HCT116 (cell line): ENCODE results near the gene PDE4D. TPM values are rescaled to one million over a fixed set of nuclear protein-coding genes. Genes with fewer than 3 reads are reported as not detected.
"Not testable (repeated sequence)": the region's sequence is repeated elsewhere in the genome, so short reads cannot be mapped to it uniquely, and the experiment has no call there.

Source experiments
- ATAC-seq: fragments of 200-7000 bp; cut with Tn5 transposase; 2 replicates; pipeline ENCODE4 v1.9.1; 2020; ENCODE audit warnings: mild to moderate bottlenecking, moderate library complexity
- BruUV-seq: library from RNA; stranded (reverse); fragments of 400-500 nt; replicated peaks from 2 replicates; lab custom pipeline; 2021; lab: Mats Ljungman, UMichigan
- CTCF ChIA-PET: fragments of 300-600 bp; sonication (Branson Sonifier 250); formaldehyde crosslinking; loops from one replicate; lab custom pipeline; 2021; ENCODE audit warnings: antibody characterized with exemption; lab: Charles Lee
- POLR2A ChIA-PET: fragments of 300-600, 350-600 bp; sonication (Branson Sonifier 250); formaldehyde crosslinking; loops from one replicate; lab custom pipeline; 2021; ENCODE audit warnings: antibody characterized with exemption; lab: Charles Lee
- RAD21 ChIA-PET, 2 experiments: fragments of 300-600 bp; sonication (Branson Sonifier 250); formaldehyde crosslinking; loops; one replicate each; lab custom pipeline; 2023; ENCODE audit warnings: low total read pairs in 2 of 2; ENCODE audit not compliant: uncharacterized antibody in 2 of 2, unreplicated experiment in 2 of 2, low non-redundant PET in 1 of 2; lab: Charles Lee
- DNase-seq: peaks from one replicate; pipeline ENCODE4 v3.0.0-alpha.2; 2010; ENCODE audit warnings: low read depth, low spot score
- H2AFZ ChIP-seq: fragments of 200-600 bp; shearing (Covaris generic), sonication (generic); 2 replicates; pipeline ENCODE4 v1.6.1; 2017; ENCODE audit warnings: low read depth, mixed run types, mixed read lengths, antibody characterized with exemption, low read length; ENCODE audit not compliant: poor library complexity, severe bottlenecking
- H3K27ac ChIP-seq: 2 replicates; pipeline ENCODE4 v1.5.1; 2012; ENCODE audit warnings: low read depth, low read length
- H3K27me3 ChIP-seq: fragments of 200-600 bp; sonication (generic); 2 replicates; pipeline ENCODE4 v1.6.1; 2016; ENCODE audit warnings: mixed run types, low read length, mixed read lengths; ENCODE audit not compliant: insufficient read depth
- H3K36me3 ChIP-seq, 2 experiments: fragments of 200-500 bp in 1 of 2; fragments of 200-600 bp in 1 of 2; sonication (Bioruptor generic) in 1 of 2; sonication (generic) in 1 of 2; 2 replicates each; pipeline versions ENCODE4 v1.5.1 to v1.6.1; 2014 to 2016; ENCODE audit warnings: low read length in 2 of 2, inconsistent platforms in 1 of 2, mixed read lengths in 1 of 2, mixed run types in 1 of 2; ENCODE audit not compliant: insufficient read depth in 2 of 2, control insufficient read depth in 1 of 2
- H3K4me1 ChIP-seq, 2 experiments: fragments of 200-600 bp in 1 of 2; sonication (generic) in 1 of 2; 2 replicates each; pipeline versions ENCODE4 v1.5.1 to v1.6.1; 2012 to 2017; ENCODE audit warnings: low read length in 2 of 2, inconsistent platforms in 1 of 2, mild to moderate bottlenecking in 1 of 2, mixed read lengths in 1 of 2, mixed run types in 1 of 2, moderate library complexity in 1 of 2; ENCODE audit not compliant: insufficient read depth in 2 of 2, control insufficient read depth in 1 of 2
- H3K4me2 ChIP-seq: fragments of 200-600 bp; sonication (generic); 2 replicates; pipeline ENCODE4 v1.6.1; 2017; ENCODE audit warnings: mixed run types, low read length, mixed read lengths
- H3K4me3 ChIP-seq, 2 experiments: fragments of 200-600 bp in 1 of 2; sonication (generic) in 1 of 2; replicated peaks in 1 of 2; 2 replicates each; pipeline ENCODE4 v1.5.1; 2011 to 2016; ENCODE audit warnings: low read length in 2 of 2, control low read depth in 1 of 2, low read depth in 1 of 2, mild to moderate bottlenecking in 1 of 2, mixed read lengths in 1 of 2, mixed run types in 1 of 2
- H3K79me2 ChIP-seq: fragments of 200-600 bp; sonication (generic); 2 replicates; pipeline ENCODE4 v1.6.1; 2017; ENCODE audit warnings: mild to moderate bottlenecking, mixed run types, low read length, moderate library complexity, mixed read lengths; ENCODE audit not compliant: insufficient read depth
- H3K9ac ChIP-seq: fragments of 200-600 bp; sonication (generic); 2 replicates; pipeline ENCODE4 v1.6.1; 2016; ENCODE audit warnings: low read length, mixed read lengths
- H3K9me2 ChIP-seq: fragments of 200-600 bp; sonication (generic), shearing (Covaris generic); 2 replicates; pipeline ENCODE4 v1.6.1; 2017; ENCODE audit warnings: mixed run types, mild to moderate bottlenecking, moderate library complexity; ENCODE audit not compliant: insufficient read depth
- H3K9me3 ChIP-seq, 2 experiments: fragments of 200-500 bp in 1 of 2; fragments of 200-600 bp in 1 of 2; sonication (Bioruptor generic) in 1 of 2; sonication (generic) in 1 of 2; 2 replicates each; pipeline ENCODE4 v1.6.1; 2014 to 2017; ENCODE audit warnings: low read length in 2 of 2, mixed read lengths in 2 of 2, inconsistent platforms in 1 of 2, low read depth in 1 of 2, mild to moderate bottlenecking in 1 of 2, mixed run types in 1 of 2, moderate library complexity in 1 of 2; ENCODE audit not compliant: control insufficient read depth in 1 of 2, insufficient read depth in 1 of 2
- H4K20me1 ChIP-seq: fragments of 200-600 bp; sonication (generic), shearing (Covaris generic); 2 replicates; pipeline ENCODE4 v1.6.1; 2017; ENCODE audit warnings: mixed run types, mild to moderate bottlenecking, moderate library complexity; ENCODE audit not compliant: insufficient read depth
- CBX3 ChIP-seq: IDR thresholded peaks from 2 replicates; pipeline ENCODE4 v1.6.1; 2012; ENCODE audit warnings: low read depth
- FOSL1 ChIP-seq: IDR thresholded peaks from 2 replicates; pipeline ENCODE4 v1.6.1; 2012; ENCODE audit warnings: low read depth
- JUND ChIP-seq: IDR thresholded peaks from 2 replicates; pipeline ENCODE4 v1.6.1; 2012
- SIN3A ChIP-seq: IDR thresholded peaks from 2 replicates; pipeline ENCODE4 v1.6.1; 2012; ENCODE audit warnings: low read depth
- TCF7L2 ChIP-seq: IDR thresholded peaks from 2 replicates; pipeline ENCODE4 v1.7.0; 2011; ENCODE audit warnings: borderline replicate concordance, inconsistent platforms; ENCODE audit not compliant: insufficient read depth, insufficient read length; ENCODE audit errors: extremely low read depth
- ZNF274 ChIP-seq: fragments of 200-500 bp; sonication (Bioruptor generic); IDR thresholded peaks from 2 replicates; pipeline ENCODE4 v1.6.1; 2014; ENCODE audit warnings: mild to moderate bottlenecking, low read depth, low read length, inconsistent platforms
- intact Hi-C: fragments of 100-400 bp; cut with micrococcal nuclease; formaldehyde crosslinking; loops from 2 replicates; pipeline ENCODE4 v1.10.0; 2022
- total RNA-seq: library from RNA; stranded (reverse); gene quantifications from one replicate; pipeline ENCODE4 v1.2.1, GENCODE V29; 2021; ENCODE audit not compliant: unreplicated experiment
- TF ChIP-seq, protein P1 (sequence below): IDR thresholded peaks from 2 replicates; pipeline ENCODE4 v1.6.1; 2011; ENCODE audit warnings: mild to moderate bottlenecking, low read length, moderate library complexity; ENCODE audit not compliant: insufficient replicate concordance; ENCODE audit errors: extremely low read depth

The PDE4D gene
- total RNA-seq, 1 experiment from 2014 or later: 1.1 TPM

GRCh38 chr5:59303289-59303716 is 590.2 kb downstream of the PDE4D start:
- CTCF ChIA-PET, ATAC-seq, H3K9ac ChIP-seq, H4K20me1 ChIP-seq, H3K27me3 ChIP-seq, H3K4me1 ChIP-seq, H3K27ac ChIP-seq, POLR2A ChIA-PET, RAD21 ChIA-PET, H3K79me2 ChIP-seq, H2AFZ ChIP-seq, DNase-seq, H3K9me2 ChIP-seq, BruUV-seq, H3K4me2 ChIP-seq, H3K9me3 ChIP-seq, intact Hi-C loops, H3K36me3 ChIP-seq, H3K4me3 ChIP-seq: not testable (repeated sequence)

GRCh38 chr5:59302509-59302908 is 591.0 kb downstream of the PDE4D start:
- H3K4me1 ChIP-seq, H3K79me2 ChIP-seq, H3K4me3 ChIP-seq, H4K20me1 ChIP-seq, H3K9ac ChIP-seq, POLR2A ChIA-PET, intact Hi-C loops, DNase-seq, H3K9me3 ChIP-seq, ATAC-seq, H2AFZ ChIP-seq, H3K36me3 ChIP-seq, H3K9me2 ChIP-seq, CTCF ChIA-PET, H3K4me2 ChIP-seq, H3K27ac ChIP-seq, RAD21 ChIA-PET, H3K27me3 ChIP-seq, BruUV-seq: not testable (repeated sequence)

DNA sequence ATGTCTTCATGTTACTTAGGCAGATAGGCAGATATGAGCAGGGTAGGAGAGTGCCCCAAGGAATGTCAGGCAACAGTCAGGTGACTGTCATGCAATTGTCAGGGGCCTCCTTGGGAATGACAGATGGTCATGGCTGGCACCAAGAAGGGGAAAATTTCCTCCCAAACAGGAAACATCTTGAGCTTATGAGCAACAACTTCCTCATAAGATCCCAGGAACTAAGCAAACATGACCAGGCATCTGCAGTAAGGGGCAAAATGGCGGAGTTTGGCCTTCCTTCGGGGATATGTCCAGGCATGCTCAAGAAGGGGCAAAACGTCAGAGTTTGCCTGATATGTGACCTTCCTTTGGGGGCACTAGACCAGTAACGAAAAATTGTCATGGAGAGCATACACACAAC is 591.8 kb downstream of the PDE4D start:
- no TSS peak for BruUV-seq
- Histone ChIP-seq H3K9ac (no peak overlapping the region), H3K4me1 (0 out of 4 replicates have a peak, but pooled peaks cover 0 to under 1% of the 10 kb centered on the region in 2 experiments), H3K79me2 (no peaks in the 10 kb centered on the region), H3K4me2 (no peak overlapping the region), H3K9me3 (no peaks in the 10 kb centered on the region), H3K36me3 (no peaks in the 10 kb centered on the region), H2AFZ (no peak overlapping the region), H3K27me3 (no peaks in the 10 kb centered on the region), H4K20me1 (no peaks in the 10 kb centered on the region), H3K4me3 (no peak overlapping the region), H3K9me2 (no peaks in the 10 kb centered on the region), H3K27ac (no peak overlapping the region)
- TF ChIP-seq ZNF274 (no peak), JUND (no peak), SIN3A (no peak), FOSL1 (no peak), CBX3 (no peak), TCF7L2 (no peak)
- TF ChIP-seq, protein P1, sequence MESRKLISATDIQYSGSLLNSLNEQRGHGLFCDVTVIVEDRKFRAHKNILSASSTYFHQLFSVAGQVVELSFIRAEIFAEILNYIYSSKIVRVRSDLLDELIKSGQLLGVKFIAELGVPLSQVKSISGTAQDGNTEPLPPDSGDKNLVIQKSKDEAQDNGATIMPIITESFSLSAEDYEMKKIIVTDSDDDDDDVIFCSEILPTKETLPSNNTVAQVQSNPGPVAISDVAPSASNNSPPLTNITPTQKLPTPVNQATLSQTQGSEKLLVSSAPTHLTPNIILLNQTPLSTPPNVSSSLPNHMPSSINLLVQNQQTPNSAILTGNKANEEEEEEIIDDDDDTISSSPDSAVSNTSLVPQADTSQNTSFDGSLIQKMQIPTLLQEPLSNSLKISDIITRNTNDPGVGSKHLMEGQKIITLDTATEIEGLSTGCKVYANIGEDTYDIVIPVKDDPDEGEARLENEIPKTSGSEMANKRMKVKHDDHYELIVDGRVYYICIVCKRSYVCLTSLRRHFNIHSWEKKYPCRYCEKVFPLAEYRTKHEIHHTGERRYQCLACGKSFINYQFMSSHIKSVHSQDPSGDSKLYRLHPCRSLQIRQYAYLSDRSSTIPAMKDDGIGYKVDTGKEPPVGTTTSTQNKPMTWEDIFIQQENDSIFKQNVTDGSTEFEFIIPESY: no peak
- ChIA-PET RAD21 (no interaction called here), CTCF (no interaction called here), POLR2A (no interaction called here)
- DNase-seq: no peak
- intact Hi-C loops: no loop called here
- ATAC-seq: no peak
